ENCODE data around the gene SCAMP2.
"Not testable (repeated sequence)": the region's sequence is repeated elsewhere in the genome, so short reads cannot be mapped to it uniquely, and the experiment has no call there.

Gene SCAMP2

GRCh38 chr15:74897300-74897701 lies 24.1 kb upstream of the SCAMP2 start:
- TF ChIP-seq CTCF (IDR thresholded peaks at IDR 0.05; ENCODE audit: low read depth, low read length, missing control alignments) = no peak
- H3K4me3 ChIP-seq (ENCODE audit: low read depth, low read length) = no peak overlapping the region
- DNase-seq (ENCODE audit: low read depth) = no peak

- TF ChIP-seq CTCF (IDR thresholded peaks at IDR 0.05; ENCODE audit: low read depth, low read length, missing control alignments) = no peak
- DNase-seq (ENCODE audit: low read depth) = no peak
- H3K4me3 ChIP-seq (ENCODE audit: low read depth, low read length) = no peak overlapping the region
Measured at GRCh38 chr15:74896316-74896715, 23.2 kb upstream of the SCAMP2 start.

- no peak for TF ChIP-seq CTCF (IDR thresholded peaks at IDR 0.05; ENCODE audit: low read depth, low read length, missing control alignments)
- no peak for DNase-seq (ENCODE audit: low read depth)
- no peak overlapping the region for H3K4me3 ChIP-seq (ENCODE audit: low read depth, low read length)
Measured at GRCh38 chr15:74895830-74896229, 22.7 kb upstream of the SCAMP2 start.

- not testable (repeated sequence) for DNase-seq (ENCODE audit: low read depth); H3K4me3 ChIP-seq (ENCODE audit: low read depth, low read length)
Measured at GRCh38 chr15:74894383-74894782, 21.2 kb upstream of the SCAMP2 start.

- DNase-seq (ENCODE audit: low read depth) = no peak
Measured at GRCh38 chr15:74893627-74894026, 20.5 kb upstream of the SCAMP2 start.

GRCh38 chr15:74892931-74893330 lies 19.8 kb upstream of the SCAMP2 start:
- DNase-seq (ENCODE audit: low read depth) = no peak
- TF ChIP-seq CTCF (IDR thresholded peaks at IDR 0.05; ENCODE audit: low read depth, low read length, missing control alignments) = no peak
- H3K4me3 ChIP-seq (ENCODE audit: low read depth, low read length) = no peak overlapping the region

More at GRCh38 chr15:74893627-74894026, 20.5 kb upstream of the SCAMP2 start:
- H3K4me3 ChIP-seq (ENCODE audit: low read depth, low read length) = no peak overlapping the region
- TF ChIP-seq CTCF (IDR thresholded peaks at IDR 0.05; ENCODE audit: low read depth, low read length, missing control alignments) = no peak

- DNase-seq (ENCODE audit: low read depth) = no peak
- no peak for TF ChIP-seq CTCF (IDR thresholded peaks at IDR 0.05; ENCODE audit: low read depth, low read length, missing control alignments)
- no peak overlapping the region for H3K4me3 ChIP-seq (ENCODE audit: low read depth, low read length)
Measured at GRCh38 chr15:74892313-74892712, 19.1 kb upstream of the SCAMP2 start.

- TF ChIP-seq CTCF (IDR thresholded peaks at IDR 0.05; ENCODE audit: low read depth, low read length, missing control alignments) = no peak
Measured at GRCh38 chr15:74891469-74891868, 18.3 kb upstream of the SCAMP2 start.

More at GRCh38 chr15:74891469-74891868, 18.3 kb upstream of the SCAMP2 start:
- DNase-seq (ENCODE audit: low read depth) = no peak
- no peak overlapping the region for H3K4me3 ChIP-seq (ENCODE audit: low read depth, low read length)

Data from GM12864 (cell line).